GM12878 (cell line): ENCODE data around the gene FAM120A. TPM values are rescaled to one million over a fixed set of nuclear protein-coding genes. Genes with fewer than 3 reads are reported as not detected.

Source experiments
- ATAC-seq: fragments of 200-7000 bp; cut with Tn5 transposase; 3 replicates; pipeline ENCODE4 v1.9.1; 2020; ENCODE audit warnings: mild to moderate bottlenecking, moderate library complexity
- BruUV-seq: library from RNA; stranded (reverse); fragments of 400-500 nt; replicated peaks from 2 replicates; lab custom pipeline; 2021; lab: Mats Ljungman, UMichigan
- CTCF ChIA-PET: fragments of 300-600 bp; sonication (Branson Sonifier 250); formaldehyde crosslinking; extraction: SDS; loops from one replicate; lab custom pipeline; 2021; ENCODE audit warnings: inconsistent platforms; lab: Yijun Ruan, JAX
- POLR2A ChIA-PET: fragments of 350-600 bp; formaldehyde crosslinking; extraction: SDS; loops from one replicate; lab custom pipeline; 2021; ENCODE audit warnings: inconsistent platforms; lab: Charles Lee
- RAD21 ChIA-PET: fragments of 300-600 bp; sonication (Branson Sonifier 250); formaldehyde crosslinking; loops from one replicate; lab custom pipeline; 2023; ENCODE audit warnings: antibody characterized with exemption; ENCODE audit not compliant: unreplicated experiment; lab: Charles Lee
- SMC1A ChIA-PET: fragments of 300-600 bp; sonication (Branson Sonifier 250); formaldehyde crosslinking; loops from one replicate; lab custom pipeline; 2023; ENCODE audit not compliant: unreplicated experiment, uncharacterized antibody; lab: Charles Lee
- DNase-seq: peaks from one replicate; pipeline ENCODE4 v3.0.0-alpha.2; 2011; ENCODE audit warnings: low read depth, low spot score
- FAIRE-seq: peaks from 3 replicates; lab custom pipeline; 2011; peaks lifted over from hg19 to GRCh38; lab: Jason Lieb, UNC
- H2AFZ ChIP-seq: 2 replicates; pipeline ENCODE4 v1.6.0; 2011; ENCODE audit warnings: low read depth, low read length, control low read depth; ENCODE audit not compliant: control insufficient read depth
- H3K27ac ChIP-seq: 2 replicates; pipeline ENCODE4 v1.5.1; 2011; ENCODE audit warnings: control low read depth; ENCODE audit not compliant: control insufficient read depth, insufficient read depth
- H3K27me3 ChIP-seq, 2 experiments: replicated peaks in 1 of 2; 2 replicates each; pipeline versions ENCODE4 v1.6.0 to v1.6.1; 2011; ENCODE audit warnings: low read length in 1 of 2; ENCODE audit not compliant: control insufficient read depth in 2 of 2, insufficient read depth in 2 of 2
- H3K36me3 ChIP-seq, 2 experiments: 2 replicates each; pipeline ENCODE4 v1.5.1; 2011; ENCODE audit warnings: low read length in 1 of 2; ENCODE audit not compliant: control insufficient read depth in 2 of 2, insufficient read depth in 2 of 2
- H3K4me1 ChIP-seq: 2 replicates; pipeline ENCODE4 v1.6.1; 2011; ENCODE audit warnings: mild to moderate bottlenecking, low read length, moderate library complexity, mixed read lengths; ENCODE audit not compliant: control insufficient read depth, insufficient read depth
- H3K4me2 ChIP-seq: 2 replicates; pipeline ENCODE4 v1.6.0; 2011; ENCODE audit warnings: control low read depth; ENCODE audit not compliant: control insufficient read depth, insufficient read depth
- H3K4me3 ChIP-seq: fragments of 200-600 bp; sonication (generic); 2 replicates; pipeline ENCODE4 v1.5.1; 2016
- H3K79me2 ChIP-seq: 2 replicates; pipeline ENCODE4 v1.6.0; 2011; ENCODE audit warnings: low read length; ENCODE audit not compliant: control insufficient read depth, insufficient read depth
- H3K9ac ChIP-seq: 2 replicates; pipeline ENCODE4 v1.8.0; 2011; ENCODE audit warnings: low read length, control low read depth, mixed read lengths; ENCODE audit not compliant: control insufficient read depth, insufficient read depth
- H3K9me3 ChIP-seq: replicated peaks from 3 replicates; pipeline ENCODE4 v1.5.1; 2011; ENCODE audit warnings: mild to moderate bottlenecking, low read length; ENCODE audit not compliant: control insufficient read depth, insufficient read depth
- H4K20me1 ChIP-seq: 2 replicates; pipeline ENCODE4 v1.6.0; 2011; ENCODE audit not compliant: control insufficient read depth, insufficient read depth
- BHLHE40 ChIP-seq, 2 experiments: fragments of 450-650 bp in 1 of 2; IDR thresholded peaks; 2 replicates each; pipeline ENCODE4 v1.6.1; 2011 to 2017; ENCODE audit warnings: low read depth in 2 of 2, borderline replicate concordance in 1 of 2, improper control_type of control experiment in 1 of 2, low read length in 1 of 2, mild to moderate bottlenecking in 1 of 2
- BRCA1 ChIP-seq: IDR thresholded peaks from 2 replicates; pipeline ENCODE4 v1.6.1; 2011; ENCODE audit warnings: low read depth, low read length, improper control_type of control experiment
- CREB1 ChIP-seq: IDR thresholded peaks from 2 replicates; pipeline ENCODE4 v1.6.1; 2012; ENCODE audit warnings: low read depth, mild to moderate bottlenecking, inconsistent platforms
- FOXM1 ChIP-seq: IDR thresholded peaks from 2 replicates; pipeline ENCODE4 v1.6.1; 2012; ENCODE audit warnings: low read depth, mild to moderate bottlenecking, inconsistent platforms, low read length, moderate library complexity
- JUNB ChIP-seq: IDR thresholded peaks from 2 replicates; pipeline ENCODE4 v1.6.1; 2016; ENCODE audit warnings: antibody characterized with exemption, mild to moderate bottlenecking
- PML ChIP-seq: IDR thresholded peaks from 2 replicates; pipeline ENCODE4 v1.6.1; 2012; ENCODE audit warnings: low read length, inconsistent platforms
- TARDBP ChIP-seq: IDR thresholded peaks from 2 replicates; pipeline ENCODE4 v1.6.1; 2016; ENCODE audit warnings: borderline replicate concordance
- ZNF207 ChIP-seq: fragments of 450-650 bp; IDR thresholded peaks from 2 replicates; pipeline ENCODE4 v1.6.1; 2014; ENCODE audit warnings: antibody characterized with exemption, mild to moderate bottlenecking, borderline replicate concordance
- ZSCAN29 ChIP-seq: fragments of 450-650 bp; IDR thresholded peaks from 2 replicates; pipeline ENCODE4 v1.6.1; 2017; ENCODE audit warnings: mild to moderate bottlenecking, moderate library complexity
- WGBS: methylation state at CpG from one replicate; pipeline ENCODE4 v1.1.6; 2016; ENCODE audit warnings: low lambda C conversion rate; ENCODE audit not compliant: insufficient replicate concordance, insufficient coverage; ENCODE audit errors: missing lambda C conversion rate; 5-methylcytosine and 5-hydroxymethylcytosine counted together
- in situ Hi-C: fragments of 300-500 bp; cut with MboI; formaldehyde crosslinking; loops from 9 replicates; pipeline ENCODE4 v1.14.3; 2018; ENCODE audit warnings: mixed read lengths
- intact Hi-C: fragments of 100-400 bp; cut with micrococcal nuclease; formaldehyde crosslinking; loops from one replicate; pipeline ENCODE4 v1.14.2; 2022; ENCODE audit not compliant: unreplicated experiment
- polyA plus RNA-seq, 11 experiments: library from polyadenylated mRNA; depleted of rRNA in 4 of 11; unstranded in 6 of 11; stranded (reverse) in 5 of 11; fragments of >200 nt; fragmentation: Nextera tagmentation in 4 of 11; fragmentation: Illumina TruSeq in 1 of 11; extraction: Ambion mirVana in 4 of 11; extraction: Trizol in 1 of 11; gene quantifications; 1 replicate in 1 of 11; 2 replicates in 10 of 11; pipeline versions ENCODE4 v1.2.1 to v1.2.3, GENCODE V29; 2011 to 2016; ENCODE audit warnings: inconsistent platforms in 2 of 11, missing spikeins in 2 of 11, low read depth in 1 of 11
- total RNA-seq, 4 experiments: library from RNA; depleted of rRNA in 3 of 4; stranded (reverse); fragments of >200 nt in 3 of 4; fragmentation: Illumina TruSeq in 1 of 4; extraction: Trizol in 1 of 4; gene quantifications; 2 replicates each; pipeline versions ENCODE4 v1.2.1 to v1.2.3, GENCODE V29; 2013 to 2021
- TF ChIP-seq, protein P1 (sequence below): IDR thresholded peaks from 2 replicates; pipeline ENCODE4 v1.6.1; 2011; ENCODE audit warnings: borderline replicate concordance, low read depth, mild to moderate bottlenecking, moderate library complexity, mixed read lengths, low read length; ENCODE audit not compliant: insufficient read depth; ENCODE audit errors: extremely low read length
- TF ChIP-seq, protein P2 (sequence below): fragments of 450-650 bp; IDR thresholded peaks from 2 replicates; pipeline ENCODE4 v1.6.1; 2017; ENCODE audit warnings: mild to moderate bottlenecking
- TF ChIP-seq, protein P3 (sequence below): fragments of 150-350 bp; IDR thresholded peaks from 2 replicates; pipeline ENCODE4 v1.6.1; 2014; ENCODE audit warnings: mild to moderate bottlenecking, low read depth, low read length

Gene FAM120A
- total and polyA plus RNA-seq, 10 of the 15 experiments (the other 5 are each of a cell fraction or from before 2014, with no cell fraction given), result 13.1 to 89.6 (median 52.5) TPM

- 81% methylated on average over 5 of the region's 5 CpGs for WGBS
- TF ChIP-seq ZNF207, result no peak
- TF ChIP-seq, protein P1, sequence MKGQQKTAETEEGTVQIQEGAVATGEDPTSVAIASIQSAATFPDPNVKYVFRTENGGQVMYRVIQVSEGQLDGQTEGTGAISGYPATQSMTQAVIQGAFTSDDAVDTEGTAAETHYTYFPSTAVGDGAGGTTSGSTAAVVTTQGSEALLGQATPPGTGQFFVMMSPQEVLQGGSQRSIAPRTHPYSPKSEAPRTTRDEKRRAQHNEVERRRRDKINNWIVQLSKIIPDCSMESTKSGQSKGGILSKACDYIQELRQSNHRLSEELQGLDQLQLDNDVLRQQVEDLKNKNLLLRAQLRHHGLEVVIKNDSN, result no peak
- TF ChIP-seq JUNB, result no peak
- TF ChIP-seq ZSCAN29, result no peak
- TF ChIP-seq CREB1, result no peak
- TF ChIP-seq, protein P2, sequence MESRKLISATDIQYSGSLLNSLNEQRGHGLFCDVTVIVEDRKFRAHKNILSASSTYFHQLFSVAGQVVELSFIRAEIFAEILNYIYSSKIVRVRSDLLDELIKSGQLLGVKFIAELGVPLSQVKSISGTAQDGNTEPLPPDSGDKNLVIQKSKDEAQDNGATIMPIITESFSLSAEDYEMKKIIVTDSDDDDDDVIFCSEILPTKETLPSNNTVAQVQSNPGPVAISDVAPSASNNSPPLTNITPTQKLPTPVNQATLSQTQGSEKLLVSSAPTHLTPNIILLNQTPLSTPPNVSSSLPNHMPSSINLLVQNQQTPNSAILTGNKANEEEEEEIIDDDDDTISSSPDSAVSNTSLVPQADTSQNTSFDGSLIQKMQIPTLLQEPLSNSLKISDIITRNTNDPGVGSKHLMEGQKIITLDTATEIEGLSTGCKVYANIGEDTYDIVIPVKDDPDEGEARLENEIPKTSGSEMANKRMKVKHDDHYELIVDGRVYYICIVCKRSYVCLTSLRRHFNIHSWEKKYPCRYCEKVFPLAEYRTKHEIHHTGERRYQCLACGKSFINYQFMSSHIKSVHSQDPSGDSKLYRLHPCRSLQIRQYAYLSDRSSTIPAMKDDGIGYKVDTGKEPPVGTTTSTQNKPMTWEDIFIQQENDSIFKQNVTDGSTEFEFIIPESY, result no peak
- TF ChIP-seq, protein P3, sequence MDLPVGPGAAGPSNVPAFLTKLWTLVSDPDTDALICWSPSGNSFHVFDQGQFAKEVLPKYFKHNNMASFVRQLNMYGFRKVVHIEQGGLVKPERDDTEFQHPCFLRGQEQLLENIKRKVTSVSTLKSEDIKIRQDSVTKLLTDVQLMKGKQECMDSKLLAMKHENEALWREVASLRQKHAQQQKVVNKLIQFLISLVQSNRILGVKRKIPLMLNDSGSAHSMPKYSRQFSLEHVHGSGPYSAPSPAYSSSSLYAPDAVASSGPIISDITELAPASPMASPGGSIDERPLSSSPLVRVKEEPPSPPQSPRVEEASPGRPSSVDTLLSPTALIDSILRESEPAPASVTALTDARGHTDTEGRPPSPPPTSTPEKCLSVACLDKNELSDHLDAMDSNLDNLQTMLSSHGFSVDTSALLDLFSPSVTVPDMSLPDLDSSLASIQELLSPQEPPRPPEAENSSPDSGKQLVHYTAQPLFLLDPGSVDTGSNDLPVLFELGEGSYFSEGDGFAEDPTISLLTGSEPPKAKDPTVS, result no peak
- TF ChIP-seq TARDBP, result no peak
- no peak for TF ChIP-seq BRCA1
- TF ChIP-seq BHLHE40 (IDR thresholded peaks at IDR 0.05; ENCODE audit: borderline replicate concordance in 1 of 2, low read depth in 2 of 2, low read length in 1 of 2), result no peak
- TF ChIP-seq PML, result no peak
- no peak for TF ChIP-seq FOXM1
- Histone ChIP-seq H3K79me2 (no peaks in the 10 kb centered on the region; the same call in 1 of the 2 replicates), H3K9ac (no peak overlapping the region), H4K20me1 (no peaks in the 10 kb centered on the region), H3K36me3 (no peaks in the 10 kb centered on the region), H2AFZ (no peak overlapping the region), H3K4me2 (no peak overlapping the region), H3K27me3 (no peaks in the 10 kb centered on the region), H3K4me1 (peaks cover 3% of the 10 kb centered on the region; the same call in 1 of the 2 replicates), H3K9me3 (peaks cover 7% of the 10 kb centered on the region; the same call in 2 of the 3 replicates), H3K4me3 (no peak overlapping the region), H3K27ac (peak overlapping the region; percentile 1; the same call in 1 of the 2 replicates)
- SMC1A ChIA-PET, result no interaction called here
- RAD21 ChIA-PET, result interaction anchor here (0.5 kb wide), 1 partner anchor 333 kb away, joined by 4 read pairs; no protein-coding TSS in a partner anchor
- ATAC-seq (no peak), DNase-seq (no peak), FAIRE-seq (no peak)
- POLR2A ChIA-PET, result no interaction called here
- in situ Hi-C loops (no loop called here), intact Hi-C loops (no loop called here)
- BruUV-seq, result no TSS peak
- CTCF ChIA-PET, result no interaction called here
These were observed 161.7 kb downstream of the FAM120A start for GRCh38 chr9:93613174-93613573.
